Retina (tissue), 1 donor: Measurements from ENCODE around the gene KRTAP2-4.

Experiments
- DNase-seq: peaks from one replicate; pipeline ENCODE4 v3.0.0-alpha.2; 2016

The KRTAP2-4 gene

DNA sequence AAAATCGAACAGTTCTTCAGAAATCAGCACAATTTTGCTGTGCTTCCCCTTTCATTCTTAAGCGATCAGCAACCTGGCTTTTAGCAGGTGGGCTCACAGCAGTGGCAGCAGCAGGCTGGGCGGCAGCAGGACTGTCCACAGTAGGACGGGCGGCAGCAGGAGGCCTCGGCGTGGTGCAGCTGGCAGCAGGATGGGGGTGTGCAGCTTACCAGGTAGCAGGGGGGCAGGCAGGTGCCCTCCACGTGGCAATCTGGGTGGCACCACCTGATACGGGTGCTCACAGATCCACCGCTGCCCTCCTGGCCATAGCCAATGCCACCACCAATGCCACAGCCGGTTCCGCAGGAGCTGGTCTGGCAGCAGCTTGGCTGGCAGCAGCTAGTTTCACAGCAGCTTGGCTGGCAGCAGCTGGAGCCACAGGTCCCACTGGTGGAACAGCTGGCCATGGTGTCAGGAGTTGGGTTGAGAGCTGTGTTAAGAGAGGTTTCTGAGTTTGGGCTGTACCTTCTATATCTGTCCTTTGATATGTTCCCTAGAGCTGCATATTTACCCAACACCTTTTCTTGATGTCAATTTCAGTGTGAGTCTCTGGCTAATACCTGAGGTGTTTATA, 35.9 kb downstream of the KRTAP2-4 start, which contains the start of gene KRTAP1-4:
TSS of gene KRTAP1-4 (minus strand) at position 563 of the 613 bp plus-strand sequence. CDS start at position 446, 117 bp downstream.
- DNase-seq = no peak

DNA sequence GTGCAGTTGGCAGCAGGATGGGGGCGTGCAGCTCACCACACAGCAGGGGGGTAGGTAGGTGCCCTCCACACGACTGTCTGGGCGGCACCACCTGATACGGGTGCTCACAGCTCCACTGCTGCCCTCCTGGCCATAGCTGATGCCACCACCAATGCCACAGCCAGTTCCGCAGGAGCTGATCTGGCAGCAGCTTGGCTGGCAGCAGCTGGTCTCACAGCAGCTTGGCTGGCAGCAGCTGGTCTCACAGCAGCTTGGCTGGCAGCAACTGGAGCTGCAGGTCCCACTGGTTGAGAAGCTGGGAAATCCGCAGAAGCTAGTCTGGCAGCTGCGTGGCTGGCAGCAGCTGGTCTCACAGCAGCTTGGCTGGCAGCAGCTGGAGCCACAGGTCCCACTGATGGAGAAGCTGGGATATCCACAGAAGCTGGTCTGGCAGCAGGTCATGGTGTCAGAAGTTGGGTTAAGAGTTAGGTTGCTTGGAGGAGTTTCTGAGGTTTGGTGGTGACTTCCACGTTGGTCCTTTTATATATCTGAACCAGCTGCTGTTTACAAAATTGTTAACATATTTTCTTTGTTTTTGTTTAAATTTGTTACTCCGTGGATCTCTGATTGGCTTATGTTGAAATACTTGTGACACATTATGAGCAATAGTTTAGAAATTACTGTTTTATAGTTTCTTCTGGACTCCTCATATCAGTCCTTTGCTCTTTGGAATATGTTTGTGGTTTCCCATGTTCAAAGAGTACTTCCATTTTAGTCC, 38.8 kb downstream of the KRTAP2-4 start, which contains the start of gene KRTAP1-5:
TSS of gene KRTAP1-5 (minus strand) at position 494 of the 757 bp plus-strand sequence. CDS start at position 441, 53 bp downstream.
- no peak for DNase-seq

DNA sequence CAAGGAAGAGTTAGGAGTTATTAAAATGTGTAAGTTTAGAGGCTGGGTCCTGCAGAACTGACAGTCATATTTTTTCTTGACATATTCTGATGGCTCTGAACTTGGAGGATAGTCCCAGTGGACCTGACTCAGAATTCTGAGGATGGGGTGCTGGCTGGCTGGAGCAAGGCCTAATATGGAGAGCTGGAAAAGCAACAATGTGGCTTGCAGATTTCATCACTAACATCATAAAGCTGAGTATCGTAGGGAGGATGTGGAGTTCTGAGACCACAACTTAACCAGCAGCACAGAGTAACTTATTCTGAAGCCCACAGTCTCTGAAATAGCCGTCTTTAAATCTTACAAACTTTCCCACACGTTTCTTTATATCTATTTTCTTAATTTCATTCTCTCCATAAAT, 41.0 kb downstream of the KRTAP2-4 start:
- no peak for DNase-seq

DNA sequence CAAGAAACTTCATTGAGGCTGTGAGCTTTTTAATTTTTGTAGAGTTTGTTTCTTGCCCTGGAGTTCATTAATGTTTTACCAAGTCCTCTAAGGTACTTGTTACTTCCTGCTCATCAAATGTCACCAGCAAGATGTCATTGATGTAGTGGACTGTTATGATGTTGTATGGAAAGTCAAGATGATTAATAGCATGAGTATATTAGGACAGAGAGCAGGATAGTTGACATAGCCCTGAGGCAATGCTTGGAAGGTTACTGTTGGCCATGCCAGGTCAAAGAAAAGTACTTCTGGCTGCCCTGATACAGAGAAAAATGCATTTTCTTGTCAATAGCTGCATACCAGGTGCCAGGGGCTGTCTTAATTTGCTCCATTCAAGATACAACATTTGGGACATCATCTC, 45.3 kb downstream of the KRTAP2-4 start:
- no peak for DNase-seq

DNA sequence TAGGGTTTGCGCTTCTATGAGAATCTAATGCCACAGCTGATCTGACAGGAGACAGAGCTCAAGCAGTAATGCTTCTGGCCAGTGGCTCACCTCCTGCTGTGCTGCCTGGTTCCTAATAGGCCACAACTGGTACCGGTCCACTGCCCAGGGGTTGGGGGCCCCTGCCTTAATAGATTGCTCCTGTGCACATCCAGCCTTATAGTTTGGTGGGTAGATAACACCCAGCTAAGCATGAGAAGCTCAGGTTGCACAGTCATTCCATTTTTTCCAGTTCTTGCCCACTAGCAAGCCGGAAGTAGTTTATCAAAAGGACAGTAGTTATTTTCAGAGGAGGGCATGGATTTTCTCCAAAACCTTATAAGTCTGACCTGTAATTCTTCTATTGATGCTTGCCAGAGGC, 46.3 kb downstream of the KRTAP2-4 start:
- no peak for DNase-seq

DNA sequence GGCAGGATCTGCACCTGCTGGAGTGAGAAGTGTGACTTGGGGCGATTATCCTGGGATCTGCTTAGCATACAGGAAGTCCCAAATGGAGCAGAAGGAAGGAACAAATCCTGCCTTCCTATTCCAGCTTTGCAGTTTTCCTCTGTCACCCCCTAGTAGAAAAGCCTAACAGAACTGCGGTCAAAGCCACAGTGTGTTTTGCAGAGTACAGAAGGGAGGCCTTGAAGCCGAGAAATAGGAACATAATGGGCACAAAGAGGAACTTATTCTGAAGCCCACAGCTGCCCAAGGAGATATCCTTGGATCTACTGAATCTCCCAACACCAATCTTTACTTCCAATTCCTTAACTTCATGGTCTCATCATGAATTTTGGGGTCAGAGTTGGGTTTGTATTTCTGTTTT, 47.1 kb downstream of the KRTAP2-4 start:
- DNase-seq = no peak

DNA sequence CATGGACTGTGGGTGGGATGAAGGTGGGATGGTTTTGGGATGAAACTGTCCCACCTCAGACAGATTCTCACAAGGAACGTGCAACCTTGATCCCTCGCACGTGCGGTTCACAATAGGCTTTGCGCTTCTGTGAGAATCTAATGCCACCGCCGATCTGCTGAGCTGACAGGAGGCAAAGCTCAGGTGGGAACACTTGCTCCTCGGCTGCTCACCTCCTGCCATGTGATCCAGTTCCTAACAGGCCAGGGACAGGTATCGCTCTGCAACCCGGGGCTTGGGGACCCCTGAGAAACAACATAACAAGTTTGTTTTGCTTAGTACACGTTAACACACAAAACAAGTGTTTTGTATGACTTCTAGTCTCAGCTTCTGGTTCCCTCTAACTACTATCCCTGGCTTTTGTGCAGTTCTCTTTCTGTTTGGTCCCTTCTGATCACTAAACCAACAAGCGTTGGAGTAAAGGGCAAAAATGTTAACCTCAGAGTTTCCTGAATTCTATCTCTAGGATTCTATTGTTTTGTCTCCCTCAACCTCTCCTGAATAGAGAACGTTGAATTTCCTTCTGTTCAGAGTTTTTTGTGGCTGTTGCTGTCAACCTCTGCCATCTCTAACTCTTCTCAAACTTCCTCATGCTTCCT, 49.0 kb downstream of the KRTAP2-4 start:
- DNase-seq = no peak

DNA sequence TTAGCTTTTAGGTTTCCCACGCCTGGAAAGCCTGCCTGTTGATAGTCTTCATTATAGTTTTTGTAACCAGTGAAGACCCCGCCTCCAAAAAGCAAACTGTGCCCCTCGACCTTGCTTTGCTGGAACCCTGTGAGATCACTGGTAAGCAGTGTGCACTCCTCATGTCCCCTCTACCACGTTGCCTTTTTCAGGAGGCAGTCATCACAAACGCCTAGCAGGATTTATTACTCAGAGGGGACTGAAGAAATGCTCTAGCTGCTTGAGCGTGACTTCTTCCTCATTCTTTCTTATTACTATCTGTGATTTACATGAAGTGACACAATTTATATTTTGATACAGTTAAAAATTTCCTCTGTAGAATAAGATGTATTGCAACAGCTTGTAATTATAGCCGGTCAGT, 50.2 kb downstream of the KRTAP2-4 start:
- DNase-seq = no peak
